Progenitor cell of endocrine pancreas (in vitro differentiated cells): ENCODE measurements around the gene MLLT3. TPM values are rescaled to one million over a fixed set of nuclear protein-coding genes. Genes with fewer than 3 reads are reported as not detected.

ENCODE experiments used
- DNase-seq: peaks from one replicate; pipeline ENCODE4 v3.0.0; 2021; ENCODE audit warnings: low spot score; ENCODE audit not compliant: unreplicated experiment
- H3K27ac Mint-ChIP-seq: 2 replicates; pipeline ENCODE4 v1.8.0; 2021; ENCODE audit warnings: mild to moderate bottlenecking, moderate library complexity, mixed read lengths
- H3K27me3 Mint-ChIP-seq: 2 replicates; pipeline ENCODE4 v1.8.0; 2021; ENCODE audit warnings: mixed read lengths
- H3K36me3 Mint-ChIP-seq: 2 replicates; pipeline ENCODE4 v1.8.0; 2022; ENCODE audit warnings: mixed read lengths; ENCODE audit not compliant: insufficient read depth
- H3K4me1 Mint-ChIP-seq: 2 replicates; pipeline ENCODE4 v1.8.0; 2021; ENCODE audit warnings: low read depth, mixed read lengths
- H3K4me3 Mint-ChIP-seq: 2 replicates; pipeline ENCODE4 v1.8.0; 2021; ENCODE audit warnings: low read depth, mild to moderate bottlenecking, moderate library complexity, mixed read lengths
- H3K9me3 Mint-ChIP-seq: 2 replicates; pipeline ENCODE4 v1.8.0; 2021; ENCODE audit warnings: low read depth, mixed read lengths
- total RNA-seq: library from RNA; stranded (reverse); gene quantifications from 2 replicates; pipeline ENCODE4 v1.2.1, GENCODE V29; 2021
- TF ChIP-seq, protein P1 (sequence below): fragments of 200-600 bp; sonication (generic); IDR thresholded peaks from one replicate; pipeline ENCODE4 v1.5.0; 2021; ENCODE audit warnings: antibody characterized with exemption, mild to moderate bottlenecking; ENCODE audit not compliant: unreplicated experiment

Gene MLLT3
- total RNA-seq, 1 donor from 2014 or later, result 25.8 TPM

DNA sequence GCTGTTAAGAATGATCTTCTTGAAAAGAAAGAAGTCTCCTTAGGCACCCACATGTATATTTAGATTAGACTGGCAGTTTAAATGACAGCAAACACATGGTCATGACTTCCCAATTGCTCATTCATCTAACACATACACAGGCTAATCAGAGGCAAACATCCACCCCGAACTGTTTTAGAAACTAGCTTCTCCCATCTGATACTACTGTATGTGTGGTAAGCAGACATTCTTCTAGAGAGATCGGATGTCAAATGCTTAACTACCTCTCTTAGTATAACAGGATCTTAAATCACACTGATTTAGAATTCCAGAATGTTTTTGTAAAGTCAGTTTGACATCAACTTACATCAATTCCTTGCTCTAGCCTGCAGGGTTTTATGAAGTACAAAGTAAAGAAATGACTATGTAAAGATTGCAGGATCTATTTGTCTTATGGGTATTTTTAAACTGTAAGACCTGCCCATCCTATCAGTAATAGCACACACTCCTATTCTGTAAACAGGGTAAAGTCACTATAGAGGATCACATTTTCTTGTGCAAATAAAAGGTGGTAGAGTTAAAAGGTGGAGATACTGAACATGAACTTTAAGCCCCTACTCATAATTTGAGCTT is 239.7 kb downstream of the MLLT3 start:
- no peak for DNase-seq
- H3K27ac Mint-ChIP-seq, result no peak overlapping the region
- H3K9me3 Mint-ChIP-seq, result no peaks in the 10 kb centered on the region
- no peak overlapping the region for H3K4me3 Mint-ChIP-seq
- H3K27me3 Mint-ChIP-seq, result no peaks in the 10 kb centered on the region
- TF ChIP-seq, protein P1, sequence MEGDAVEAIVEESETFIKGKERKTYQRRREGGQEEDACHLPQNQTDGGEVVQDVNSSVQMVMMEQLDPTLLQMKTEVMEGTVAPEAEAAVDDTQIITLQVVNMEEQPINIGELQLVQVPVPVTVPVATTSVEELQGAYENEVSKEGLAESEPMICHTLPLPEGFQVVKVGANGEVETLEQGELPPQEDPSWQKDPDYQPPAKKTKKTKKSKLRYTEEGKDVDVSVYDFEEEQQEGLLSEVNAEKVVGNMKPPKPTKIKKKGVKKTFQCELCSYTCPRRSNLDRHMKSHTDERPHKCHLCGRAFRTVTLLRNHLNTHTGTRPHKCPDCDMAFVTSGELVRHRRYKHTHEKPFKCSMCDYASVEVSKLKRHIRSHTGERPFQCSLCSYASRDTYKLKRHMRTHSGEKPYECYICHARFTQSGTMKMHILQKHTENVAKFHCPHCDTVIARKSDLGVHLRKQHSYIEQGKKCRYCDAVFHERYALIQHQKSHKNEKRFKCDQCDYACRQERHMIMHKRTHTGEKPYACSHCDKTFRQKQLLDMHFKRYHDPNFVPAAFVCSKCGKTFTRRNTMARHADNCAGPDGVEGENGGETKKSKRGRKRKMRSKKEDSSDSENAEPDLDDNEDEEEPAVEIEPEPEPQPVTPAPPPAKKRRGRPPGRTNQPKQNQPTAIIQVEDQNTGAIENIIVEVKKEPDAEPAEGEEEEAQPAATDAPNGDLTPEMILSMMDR, result no peak
- H3K36me3 Mint-ChIP-seq, result no peaks in the 10 kb centered on the region
- H3K4me1 Mint-ChIP-seq, result peaks cover 27% of the 10 kb centered on the region

DNA sequence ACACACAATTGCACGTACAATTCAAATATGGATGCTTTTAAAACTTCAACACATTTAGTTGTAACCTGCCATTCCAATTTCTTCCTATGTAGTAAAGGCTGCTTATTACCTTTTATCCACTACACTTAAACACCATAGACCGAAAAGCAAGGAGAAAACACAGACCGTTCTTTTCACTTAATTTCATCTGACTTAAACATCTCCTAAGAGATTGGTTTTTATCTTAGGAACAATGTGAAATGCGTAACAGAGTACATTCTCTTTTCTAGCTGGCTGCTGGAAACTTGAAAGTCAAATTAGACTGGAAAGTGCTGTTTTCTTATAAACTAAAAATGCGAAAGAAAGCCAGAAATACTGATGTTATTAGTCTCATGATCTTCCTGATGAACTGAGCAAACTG is 241.8 kb downstream of the MLLT3 start:
- DNase-seq, result no peak
- Mint-ChIP-seq H3K27me3 (no peaks in the 10 kb centered on the region), H3K27ac (no peak overlapping the region), H3K9me3 (no peaks in the 10 kb centered on the region), H3K4me3 (no peak overlapping the region), H3K36me3 (no peaks in the 10 kb centered on the region), H3K4me1 (peaks cover 27% of the 10 kb centered on the region)
- TF ChIP-seq, protein P1, result no peak

DNA sequence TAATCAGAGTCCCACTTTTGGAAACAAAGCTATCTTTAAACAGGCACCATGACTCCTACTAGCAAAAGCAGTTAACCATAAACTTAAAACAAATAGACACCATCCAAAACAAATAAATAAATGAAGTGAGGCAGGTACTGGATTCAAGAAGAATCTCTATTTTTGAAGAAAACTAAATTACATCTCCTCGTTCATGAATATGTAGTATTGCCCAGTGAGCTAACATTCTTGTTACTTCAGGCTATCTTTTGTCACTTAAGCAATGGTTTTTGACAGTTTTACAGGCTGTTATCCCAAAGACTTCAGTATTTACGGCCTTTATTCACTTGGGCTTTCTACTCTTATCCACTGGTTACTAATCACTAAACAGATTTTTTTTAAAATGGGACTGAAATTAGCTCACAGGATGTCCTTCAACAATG is 242.5 kb downstream of the MLLT3 start:
- DNase-seq, result no peak
- Mint-ChIP-seq H3K27me3 (no peaks in the 10 kb centered on the region), H3K4me3 (no peak overlapping the region), H3K9me3 (no peaks in the 10 kb centered on the region), H3K27ac (no peak overlapping the region), H3K4me1 (peaks cover 28% of the 10 kb centered on the region), H3K36me3 (no peaks in the 10 kb centered on the region)
- TF ChIP-seq, protein P1, result no peak

DNA sequence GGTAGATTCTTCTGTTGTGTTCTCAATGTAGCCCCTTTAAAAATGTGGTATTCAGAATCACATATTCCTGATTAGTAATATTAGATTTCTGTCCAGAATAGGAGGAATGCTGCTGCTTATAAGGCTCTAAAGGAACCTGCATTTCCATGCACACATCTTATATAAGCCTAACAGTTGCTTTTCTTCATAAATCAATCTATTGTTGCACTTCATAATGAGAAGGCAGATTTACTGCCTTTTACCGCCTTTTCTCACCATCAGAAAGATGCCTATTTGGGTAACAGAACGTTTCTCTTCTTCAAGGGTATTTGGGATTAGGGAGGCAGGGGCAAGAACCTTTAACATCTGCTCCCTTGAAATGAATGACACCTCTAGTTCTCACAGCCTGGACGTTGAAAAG is 243.4 kb downstream of the MLLT3 start:
- H3K27ac Mint-ChIP-seq, result no peak overlapping the region
- TF ChIP-seq, protein P1, result no peak
- H3K4me3 Mint-ChIP-seq, result no peak overlapping the region

DNA sequence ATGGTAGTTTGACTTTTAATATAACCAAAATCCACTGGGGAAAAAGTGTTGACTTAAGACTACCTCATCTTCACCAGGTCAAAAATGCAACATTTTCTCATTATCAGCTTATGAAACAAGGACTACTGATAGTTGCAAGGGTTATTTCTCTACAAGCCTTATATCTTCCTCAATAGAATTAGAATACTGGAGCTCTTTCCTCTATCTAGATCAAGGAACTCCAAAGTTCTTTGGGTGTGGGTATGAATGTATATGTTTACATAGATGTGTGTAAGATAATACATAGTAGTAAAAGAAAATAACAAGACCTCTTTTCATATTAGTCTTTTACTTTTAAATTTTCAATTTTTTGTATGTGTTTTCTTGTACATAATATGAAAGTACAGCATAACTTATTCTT is 244.5 kb downstream of the MLLT3 start:
- H3K4me3 Mint-ChIP-seq, result no peak overlapping the region
- H3K4me1 Mint-ChIP-seq, result peaks cover 26% of the 10 kb centered on the region
- H3K27ac Mint-ChIP-seq, result no peak overlapping the region
- DNase-seq, result no peak
- TF ChIP-seq, protein P1, result no peak
- no peaks in the 10 kb centered on the region for H3K36me3 Mint-ChIP-seq
- H3K9me3 Mint-ChIP-seq, result no peaks in the 10 kb centered on the region
- no peaks in the 10 kb centered on the region for H3K27me3 Mint-ChIP-seq

More for the DNA sequence above, 243.4 kb downstream of the MLLT3 start:
- Mint-ChIP-seq H3K36me3 (no peaks in the 10 kb centered on the region), H3K4me1 (peaks cover 28% of the 10 kb centered on the region), H3K9me3 (no peaks in the 10 kb centered on the region), H3K27me3 (no peaks in the 10 kb centered on the region)
- DNase-seq, result no peak
